WTC11 (cell line): ENCODE data around the gene OXSR1.

ENCODE experiments used
- ATF2 ChIP-seq: sonication (generic); formaldehyde crosslinking; IDR thresholded peaks from 2 replicates; pipeline ENCODE4 v1.8.1; 2022; ENCODE audit warnings: low read depth, missing genetic modification reagents, borderline replicate concordance
- ATF3 ChIP-seq: sonication (generic); formaldehyde crosslinking; conservative IDR thresholded peaks from 2 replicates; pipeline ENCODE4 v1.8.1; 2022; ENCODE audit warnings: mild to moderate bottlenecking, missing genetic modification reagents
- CTCF ChIP-seq: fragments of 200-600 bp; IDR thresholded peaks from 2 replicates; pipeline ENCODE4 v1.8.0; 2022; ENCODE audit warnings: antibody characterized with exemption
- E2F5 ChIP-seq: sonication (generic); formaldehyde crosslinking; IDR thresholded peaks from 2 replicates; pipeline ENCODE4 v1.8.1; 2022; ENCODE audit warnings: mild to moderate bottlenecking, moderate library complexity, missing genetic modification reagents
- ELF4 ChIP-seq: sonication (generic); formaldehyde crosslinking; IDR thresholded peaks from 2 replicates; pipeline ENCODE4 v1.8.1; 2022; ENCODE audit warnings: low read depth, mild to moderate bottlenecking, moderate library complexity, missing genetic modification reagents
- HMGXB4 ChIP-seq: sonication (generic); formaldehyde crosslinking; IDR thresholded peaks from 2 replicates; pipeline ENCODE4 v1.8.1; 2023; ENCODE audit warnings: mild to moderate bottlenecking, moderate library complexity, missing genetic modification reagents
- IRF2 ChIP-seq: sonication (generic); formaldehyde crosslinking; IDR thresholded peaks from 2 replicates; pipeline ENCODE4 v1.8.0; 2022; ENCODE audit warnings: low read depth, missing genetic modification reagents, borderline replicate concordance
- KAT7 ChIP-seq: sonication (generic); formaldehyde crosslinking; IDR thresholded peaks from 2 replicates; pipeline ENCODE4 v1.8.1; 2023; ENCODE audit warnings: missing genetic modification reagents, mild to moderate bottlenecking, borderline replicate concordance
- MAX ChIP-seq: sonication (generic); formaldehyde crosslinking; IDR thresholded peaks from 2 replicates; pipeline ENCODE4 v1.8.0; 2022; ENCODE audit warnings: mild to moderate bottlenecking, missing genetic modification reagents
- NR2C2 ChIP-seq: sonication (generic); formaldehyde crosslinking; IDR thresholded peaks from 2 replicates; pipeline ENCODE4 v1.8.0; 2022; ENCODE audit warnings: mild to moderate bottlenecking, missing genetic modification reagents
- SP1 ChIP-seq: sonication (generic); formaldehyde crosslinking; conservative IDR thresholded peaks from 2 replicates; pipeline ENCODE4 v1.8.1; 2022; ENCODE audit warnings: missing genetic modification reagents
- ZNF263 ChIP-seq: sonication (generic); formaldehyde crosslinking; IDR thresholded peaks from 2 replicates; pipeline ENCODE4 v1.8.1; 2022; ENCODE audit warnings: low read depth, mild to moderate bottlenecking, moderate library complexity, missing genetic modification reagents
- ZNF416 ChIP-seq: fragments of 250-450 bp; sonication (Bioruptor Pico); IDR thresholded peaks from 2 replicates; pipeline ENCODE4 v1.9.0; 2021; ENCODE audit warnings: mild to moderate bottlenecking, inconsistent platforms

GRCh38 chr3:38157117-38157516 is 8.2 kb upstream of the OXSR1 start:
- TF ChIP-seq ATF3 (CRISPR knock-in tag) (no peak), CTCF (no peak), ATF2 (CRISPR knock-in tag) (no peak), KAT7 (CRISPR knock-in tag) (no peak), ELF4 (no peak), E2F5 (CRISPR knock-in tag) (no peak), SP1 (no peak), HMGXB4 (no peak), ZNF263 (CRISPR knock-in tag) (no peak), NR2C2 (CRISPR knock-in tag) (no peak), MAX (no peak), ZNF416 (CRISPR knock-in tag) (no peak), IRF2 (no peak)
